GM12892 (cell line): ENCODE measurements around the gene SLCO2A1.

Experiments
- POLR2A ChIP-seq: IDR thresholded peaks from 2 replicates; pipeline ENCODE4 v1.6.1; 2011; ENCODE audit warnings: low read depth, low read length, control low read depth
- POLR2AphosphoS5 ChIP-seq: IDR thresholded peaks from 2 replicates; pipeline ENCODE4 v1.6.1; 2011; ENCODE audit warnings: low read depth, low read length, control low read depth
- TAF1 ChIP-seq: IDR thresholded peaks from 2 replicates; pipeline ENCODE4 v1.6.1; 2011; ENCODE audit warnings: low read depth, mild to moderate bottlenecking, control low read depth, low read length, borderline replicate concordance

DNA sequence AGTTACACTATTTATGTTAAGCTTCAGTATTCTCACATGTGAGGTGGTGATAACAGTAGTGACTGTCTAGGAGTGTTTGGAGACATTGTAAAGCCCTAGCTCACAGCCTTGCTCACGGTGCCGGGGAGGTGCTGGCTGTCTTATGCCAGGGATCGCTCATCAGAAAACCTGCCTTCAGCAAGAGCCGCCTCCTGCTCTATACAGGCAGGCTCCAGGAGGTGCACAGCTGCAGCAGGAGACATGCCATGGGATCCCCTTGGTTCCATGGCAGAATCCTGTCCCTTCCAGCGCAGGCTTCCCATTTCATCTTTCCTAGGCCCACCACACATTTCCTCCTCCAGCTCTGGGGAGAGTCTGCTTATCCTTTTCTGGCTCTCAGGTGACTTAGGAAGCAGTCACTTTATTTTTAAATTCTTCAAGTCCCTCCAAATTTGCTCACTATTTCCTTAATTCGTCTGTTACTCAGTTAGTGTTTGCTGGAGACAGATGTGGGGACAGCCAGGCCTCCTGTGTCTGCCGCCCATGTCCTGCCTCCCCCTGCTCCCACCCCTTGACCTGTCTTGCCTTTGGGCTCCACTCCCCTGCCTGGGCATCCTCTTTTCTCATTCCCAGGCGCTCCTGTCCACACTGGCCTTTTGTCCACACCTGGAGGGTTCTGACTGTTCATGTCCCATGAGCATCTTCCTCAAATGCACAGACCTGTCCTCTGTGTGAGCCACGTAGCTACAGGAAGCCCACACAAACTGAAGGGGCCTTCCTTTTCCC lies 31.7 kb downstream of the SLCO2A1 start:
- no peak for TF ChIP-seq TAF1
- TF ChIP-seq POLR2AphosphoS5: no peak
- no peak for TF ChIP-seq POLR2A
